GM12875 (cell line): ENCODE measurements around the gene EEF2KMT.
"Not testable (repeated sequence)": the region's sequence is repeated elsewhere in the genome, so short reads cannot be mapped to it uniquely, and the experiment has no call there.

Experiments used
- H3K4me3 ChIP-seq: one replicate; pipeline ENCODE4 v1.5.1; 2011; ENCODE audit warnings: low read depth, low read length, control low read depth
- CTCF ChIP-seq: IDR thresholded peaks from 2 replicates; pipeline ENCODE4 v1.5.1; 2011; ENCODE audit warnings: low read depth, mild to moderate bottlenecking, control low read depth, inconsistent platforms, low read length, moderate library complexity, borderline replicate concordance; ENCODE audit not compliant: insufficient read depth

EEF2KMT gene

DNA sequence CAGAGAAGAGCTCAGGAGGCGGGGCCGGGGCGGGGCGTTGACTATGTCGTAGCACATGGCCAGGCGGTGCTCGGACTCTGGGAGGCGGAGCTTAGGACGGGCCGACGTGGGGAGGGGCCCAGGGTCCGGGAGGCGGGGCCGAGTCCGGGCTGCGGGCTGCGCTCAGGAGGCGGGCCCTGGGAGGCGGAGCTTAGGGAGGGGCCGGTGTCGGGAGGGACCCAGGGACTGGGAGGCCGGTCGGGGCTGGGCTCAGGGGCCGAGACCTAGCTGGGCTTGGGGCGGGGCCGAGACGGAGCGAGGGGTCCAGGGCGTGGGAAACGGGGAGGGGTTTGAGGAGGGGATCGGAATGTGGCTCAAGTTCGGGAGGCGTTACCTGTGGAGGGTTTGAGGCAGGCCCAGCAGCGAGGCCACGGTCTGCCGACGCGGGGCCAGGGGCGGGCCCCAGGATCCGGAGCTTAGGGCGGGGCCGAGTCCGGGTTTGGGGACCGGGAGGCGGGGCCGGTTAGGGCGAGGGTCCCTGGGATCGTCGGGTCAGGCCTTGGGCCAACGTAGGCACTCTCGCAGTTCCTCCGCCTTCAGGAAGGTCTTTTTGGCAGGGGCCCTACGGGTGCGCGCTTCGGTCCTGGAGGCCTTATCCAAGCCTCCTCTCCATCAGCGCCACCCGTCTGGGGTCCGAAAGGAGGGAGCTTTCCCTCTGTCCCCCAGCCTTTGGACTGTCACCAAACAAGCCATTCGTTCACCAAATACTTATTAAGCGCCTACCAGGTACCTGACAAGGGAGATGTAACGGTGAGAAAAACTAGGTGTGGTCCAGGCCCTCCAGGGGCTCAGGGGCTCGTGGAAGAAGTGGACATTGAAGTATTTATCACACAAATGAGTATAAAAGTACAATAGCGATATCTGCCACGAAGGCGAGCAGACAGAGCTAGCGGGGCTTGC, 895 bp upstream of the EEF2KMT start:
- peak overlapping the region; percentile 48 for H3K4me3 ChIP-seq

- peak overlapping the region; percentile 70 for H3K4me3 ChIP-seq
Observed at GRCh38 chr16:5097061-5097469, 530 bp downstream of the EEF2KMT start.

GRCh38 chr16:5096437-5097060, 1.0 kb downstream of the EEF2KMT start:
- peak overlapping the region; percentile 70 for H3K4me3 ChIP-seq

DNA sequence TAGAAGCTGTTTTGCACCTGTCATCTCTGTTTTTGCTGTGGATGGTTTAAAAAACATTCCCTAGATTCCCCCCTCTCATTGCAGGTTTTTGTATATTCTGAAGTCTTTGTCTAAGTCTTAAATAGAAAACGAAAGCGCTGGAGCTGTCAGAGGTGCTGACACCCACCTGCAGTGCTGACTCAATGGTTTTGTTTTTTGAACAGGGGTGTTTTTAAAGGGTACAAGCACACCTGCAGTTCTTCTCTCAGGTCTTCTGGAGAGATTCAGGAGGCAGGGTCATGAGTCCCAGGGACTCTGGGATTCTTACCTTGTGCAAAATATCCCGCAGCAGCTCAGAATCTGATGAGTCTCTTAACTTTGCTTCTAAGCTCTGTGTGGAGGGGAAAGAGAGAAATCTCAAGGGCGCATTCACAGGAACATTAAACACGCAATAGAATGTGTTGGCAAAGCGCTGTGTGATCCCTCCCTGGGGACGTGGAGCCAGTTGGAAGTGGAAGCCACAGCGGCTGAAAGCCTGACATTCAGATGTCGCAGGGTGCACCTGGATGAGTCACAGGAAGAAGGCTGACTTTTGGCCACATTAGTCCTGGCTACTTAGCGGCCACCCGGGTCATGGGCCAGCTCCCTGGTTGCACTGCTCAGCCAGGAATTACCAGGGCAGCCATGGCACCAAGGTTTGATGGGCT, 2.3 kb downstream of the EEF2KMT start:
- H3K4me3 ChIP-seq = not testable (repeated sequence)

- not testable (repeated sequence) for H3K4me3 ChIP-seq
Observed at GRCh38 chr16:5093746-5094145, 3.8 kb downstream of the EEF2KMT start.

- H3K4me3 ChIP-seq = not testable (repeated sequence)
Observed at GRCh38 chr16:5093081-5093480, 4.5 kb downstream of the EEF2KMT start.

- not testable (repeated sequence) for H3K4me3 ChIP-seq
Observed at GRCh38 chr16:5090592-5090991, 7.0 kb downstream of the EEF2KMT start.

DNA sequence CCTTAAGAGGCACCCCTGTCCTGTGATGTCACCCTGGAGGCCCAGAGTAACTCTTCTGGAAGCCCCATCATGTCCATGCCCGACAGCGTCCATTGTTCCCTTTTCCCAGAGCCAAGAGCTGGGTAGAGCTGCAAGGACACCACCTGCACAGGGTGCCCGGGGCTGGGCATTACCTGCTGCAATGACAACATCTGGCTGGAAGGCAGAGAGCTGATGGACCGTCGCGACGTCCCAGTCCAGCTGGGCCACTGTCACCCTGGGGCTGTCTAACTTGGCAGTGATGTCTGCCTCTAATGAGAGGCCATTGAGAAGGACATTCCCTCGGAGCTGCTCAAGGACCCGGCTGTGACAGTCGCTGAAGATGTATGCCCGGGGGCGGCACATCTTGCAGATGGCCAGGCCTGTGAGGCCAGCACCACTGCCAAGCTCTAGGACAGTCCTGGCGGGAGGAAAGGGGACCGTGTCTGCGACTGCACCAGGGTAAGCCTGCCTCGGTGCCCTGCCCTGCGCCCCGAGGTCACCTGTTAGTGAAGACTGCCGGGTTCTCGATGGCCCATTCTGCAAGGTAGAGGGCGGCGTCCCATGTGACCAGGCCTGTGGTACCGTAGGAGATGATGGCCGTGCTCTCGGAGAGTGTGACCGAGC, 7.6 kb downstream of the EEF2KMT start:
- not testable (repeated sequence) for H3K4me3 ChIP-seq

DNA sequence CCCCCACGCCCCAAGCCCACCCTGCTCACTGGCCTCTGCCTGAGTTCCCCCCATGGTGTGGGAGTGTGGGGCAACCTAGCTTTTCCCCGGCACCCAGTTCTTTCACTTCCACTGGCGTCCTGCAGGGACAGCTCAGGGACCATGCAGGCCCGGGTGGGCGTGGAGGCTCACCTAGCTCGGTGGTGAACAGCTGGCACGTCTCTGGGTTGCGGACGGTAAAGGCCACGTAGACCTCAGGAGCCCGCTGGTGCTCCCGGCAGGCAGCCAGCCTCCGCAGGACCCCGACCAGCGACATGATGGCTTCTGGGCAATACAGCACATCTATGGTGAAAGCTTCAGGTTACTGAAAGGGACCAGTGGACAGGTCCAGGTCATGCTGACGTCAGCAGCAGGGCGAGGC, 8.7 kb downstream of the EEF2KMT start:
- not testable (repeated sequence) for H3K4me3 ChIP-seq

DNA sequence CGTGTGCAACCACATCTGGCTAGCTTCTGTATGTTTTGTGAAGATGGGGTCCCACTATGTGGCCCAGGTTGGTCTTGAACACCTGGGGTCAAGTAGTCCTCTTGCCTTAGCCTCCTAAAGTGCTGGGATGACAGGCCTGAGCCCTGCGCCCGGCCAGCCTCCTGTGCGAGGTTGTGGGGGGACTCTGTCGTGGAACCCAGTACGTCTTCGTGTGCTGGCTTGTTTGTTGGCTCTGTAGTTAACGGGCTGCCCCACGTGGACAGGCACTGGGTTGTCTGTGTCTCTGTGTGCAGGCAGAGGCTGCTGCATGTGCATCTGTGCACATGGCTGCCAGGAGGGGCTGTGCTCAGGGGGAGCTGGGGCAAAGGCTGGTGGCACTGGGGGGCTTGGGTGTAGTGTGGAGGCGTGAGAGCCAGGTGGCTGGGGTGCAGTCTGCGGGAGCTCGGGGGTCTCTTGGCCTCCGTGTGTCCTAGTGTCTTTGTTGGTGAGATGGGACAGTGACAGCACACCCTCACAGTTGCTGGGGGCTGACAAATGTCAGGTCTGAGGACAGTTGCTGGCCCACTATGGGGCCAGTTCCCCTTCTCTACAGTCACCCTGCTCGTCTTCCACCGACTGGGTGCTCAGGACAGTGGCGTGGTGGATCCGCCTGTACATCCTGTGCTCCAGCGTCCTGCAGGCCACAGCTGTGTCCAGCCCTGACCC, 9.4 kb downstream of the EEF2KMT start:
- H3K4me3 ChIP-seq = not testable (repeated sequence)

DNA sequence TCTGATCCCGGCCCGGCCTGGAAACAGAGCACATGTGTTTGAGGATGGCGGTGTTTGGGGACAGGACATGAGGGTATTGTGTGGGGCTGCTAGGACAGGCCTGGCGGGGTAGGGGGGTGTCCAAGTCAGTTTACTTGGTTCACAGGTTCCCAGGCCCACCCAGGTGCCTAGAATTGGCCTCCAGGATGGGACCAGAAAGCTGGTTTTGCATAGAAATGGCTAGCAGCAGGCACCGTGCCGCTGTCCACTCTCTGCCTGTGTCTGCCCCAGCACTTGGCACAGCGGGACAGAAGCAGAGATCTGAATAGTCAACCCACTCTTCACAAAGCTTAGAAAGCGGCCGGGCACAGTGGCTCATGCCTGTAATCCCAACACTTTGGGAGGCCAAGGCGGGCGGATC, 11.9 kb downstream of the EEF2KMT start:
- not testable (repeated sequence) for H3K4me3 ChIP-seq

- not testable (repeated sequence) for H3K4me3 ChIP-seq
- peak; percentile 77 for TF ChIP-seq CTCF
Observed at GRCh38 chr16:5084802-5085201, 12.8 kb downstream of the EEF2KMT start.

- not testable (repeated sequence) for H3K4me3 ChIP-seq
Observed at GRCh38 chr16:5084099-5084731, 13.4 kb downstream of the EEF2KMT start.

DNA sequence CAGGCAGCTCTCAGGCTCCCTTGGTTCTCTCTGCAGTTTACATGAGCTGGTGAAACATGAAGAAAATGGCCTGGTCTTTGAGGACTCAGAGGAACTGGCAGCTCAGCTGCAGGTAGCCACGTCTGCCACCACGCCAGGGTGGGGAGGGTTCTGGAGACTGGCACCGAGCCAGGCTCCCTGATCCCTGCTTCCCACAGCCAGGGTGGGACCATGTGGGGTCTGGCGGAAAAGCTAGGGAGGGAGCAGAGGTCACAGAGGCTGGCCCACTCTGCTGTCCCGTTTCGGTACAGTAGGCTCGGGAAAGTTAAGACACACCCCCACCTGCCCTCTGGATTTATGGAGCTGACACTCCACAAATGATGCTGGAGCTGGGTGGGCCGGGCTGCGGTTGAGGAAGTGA, 13.9 kb downstream of the EEF2KMT start:
- H3K4me3 ChIP-seq = not testable (repeated sequence)

DNA sequence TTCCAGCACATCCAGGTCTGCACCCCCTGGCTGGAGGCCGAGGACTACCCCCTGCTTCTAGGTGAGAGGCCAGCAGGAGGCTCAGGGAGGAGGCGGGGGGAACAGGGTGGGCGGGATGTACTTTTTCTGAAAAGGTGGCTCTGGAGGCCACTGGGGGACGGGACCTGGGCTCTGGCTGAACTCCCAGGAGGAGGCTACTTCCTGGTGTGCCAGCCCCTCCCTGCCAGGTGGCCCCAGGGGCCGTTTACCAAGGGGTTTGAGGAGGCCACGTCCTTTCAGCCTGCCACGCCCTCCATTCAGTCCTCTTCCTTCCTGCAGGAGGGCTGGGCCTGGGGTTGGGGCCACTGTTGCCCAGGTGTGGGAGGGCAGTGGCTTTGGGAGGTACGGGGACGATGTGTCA, 16.6 kb downstream of the EEF2KMT start:
- not testable (repeated sequence) for H3K4me3 ChIP-seq

- not testable (repeated sequence) for H3K4me3 ChIP-seq
Observed at GRCh38 chr16:5080461-5080860, 17.1 kb downstream of the EEF2KMT start.
